ENCODE measurements around the gene TMEM117.

Gene TMEM117

DNA sequence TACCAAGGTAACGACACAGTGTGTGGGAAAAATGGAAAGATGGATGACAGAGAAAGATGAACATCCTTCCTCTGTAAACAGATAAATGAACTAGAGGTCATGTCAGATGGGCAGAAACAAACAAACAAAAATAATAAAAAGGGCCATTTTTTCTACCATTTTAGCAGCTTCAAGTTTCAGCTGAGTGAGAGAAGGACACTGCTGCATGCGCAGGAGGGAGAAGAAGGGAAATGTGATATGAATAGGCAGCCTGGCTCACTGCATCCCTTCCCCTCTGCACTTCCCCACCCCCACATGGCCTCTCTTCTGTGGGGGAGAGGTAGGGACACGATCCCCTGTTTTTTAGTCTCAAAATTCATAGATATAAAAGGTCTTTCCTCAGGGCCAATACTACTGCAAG is 548.3 kb downstream of the TMEM117 start:
- Mint-ChIP-seq H3K9me3 (no peaks in the 10 kb centered on the region), H3K4me3 (no peak overlapping the region), H3K4me1 (ENCODE audit: low read depth in 2 of 2) (no peaks in the 10 kb centered on the region), H3K27me3 (no peaks in the 10 kb centered on the region), H3K36me3 (ENCODE audit: insufficient read depth) (no peaks in the 10 kb centered on the region), H3K27ac (no peak overlapping the region)
- ATAC-seq (replicated peaks) = no peak
- DNase-seq = no peak

DNA sequence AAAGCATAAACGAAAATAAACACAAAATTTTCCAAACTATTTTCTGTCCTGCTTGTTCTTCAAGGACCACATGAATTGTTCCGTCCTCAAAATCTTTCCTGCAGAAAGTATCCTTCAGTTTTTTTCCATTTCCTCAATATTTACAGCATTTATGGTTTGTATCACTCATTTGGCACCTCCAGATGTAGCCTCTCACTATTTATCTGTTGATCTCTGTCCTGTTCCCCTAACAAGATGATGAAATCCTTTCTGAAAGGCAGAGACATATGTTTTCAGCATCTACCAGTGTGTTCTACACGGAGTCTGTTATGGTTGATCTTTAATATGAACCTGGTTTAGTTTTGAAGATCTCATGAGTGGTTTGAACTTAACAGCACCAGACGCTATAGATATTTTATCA is 550.1 kb downstream of the TMEM117 start:
- Mint-ChIP-seq H3K9me3 (no peaks in the 10 kb centered on the region), H3K4me1 (ENCODE audit: low read depth in 2 of 2) (no peaks in the 10 kb centered on the region), H3K27ac (no peak overlapping the region), H3K36me3 (ENCODE audit: insufficient read depth) (no peaks in the 10 kb centered on the region), H3K4me3 (no peak overlapping the region), H3K27me3 (no peaks in the 10 kb centered on the region)
- no peak for DNase-seq
- ATAC-seq (replicated peaks) = no peak

DNA sequence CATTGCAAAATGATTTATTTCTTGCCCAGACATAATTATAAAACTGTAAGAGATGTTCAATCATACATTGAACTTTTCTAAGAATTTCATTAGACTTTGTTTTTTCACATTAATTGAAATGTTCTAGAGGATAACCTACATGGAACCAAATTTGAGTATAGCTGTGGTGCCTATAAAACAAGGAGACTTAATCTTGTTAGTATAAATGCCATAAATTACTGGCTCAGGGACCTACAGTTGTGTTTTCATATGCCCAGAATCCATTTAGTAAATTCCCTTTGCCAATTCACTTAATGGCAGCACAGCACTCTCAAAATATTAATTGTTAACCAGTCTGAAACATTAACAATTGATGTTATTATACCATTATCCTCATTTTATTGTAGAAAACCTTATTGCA is 551.7 kb downstream of the TMEM117 start:
- H3K4me1 Mint-ChIP-seq (ENCODE audit: low read depth in 2 of 2) = no peaks in the 10 kb centered on the region
- ATAC-seq (replicated peaks) = no peak
- no peaks in the 10 kb centered on the region for H3K27me3 Mint-ChIP-seq
- H3K4me3 Mint-ChIP-seq = no peak overlapping the region
- no peak overlapping the region for H3K27ac Mint-ChIP-seq
- H3K9me3 Mint-ChIP-seq = no peaks in the 10 kb centered on the region
- H3K36me3 Mint-ChIP-seq (ENCODE audit: insufficient read depth) = no peaks in the 10 kb centered on the region
- no peak for DNase-seq

DNA sequence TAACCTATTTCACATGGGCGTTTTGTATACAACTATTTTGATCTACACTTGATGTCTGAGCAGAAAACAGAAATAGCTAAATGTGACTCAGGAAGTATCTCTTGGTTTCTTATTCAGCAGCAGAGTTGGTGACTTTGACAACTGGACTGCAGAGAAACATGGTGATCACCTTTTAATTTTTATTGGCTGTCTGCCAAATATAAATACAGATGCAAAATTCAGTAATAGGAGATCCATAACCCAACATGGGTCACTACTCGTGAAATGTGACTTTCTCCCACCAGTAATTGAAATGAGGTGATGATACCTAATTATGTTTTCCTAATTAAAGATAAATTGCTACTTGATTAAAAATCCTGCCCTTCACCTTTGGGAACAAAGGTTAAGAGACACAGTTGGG is 553.2 kb downstream of the TMEM117 start:
- no peaks in the 10 kb centered on the region for H3K36me3 Mint-ChIP-seq (ENCODE audit: insufficient read depth)
- no peak overlapping the region for H3K27ac Mint-ChIP-seq
- ATAC-seq (replicated peaks) (no peak), DNase-seq (no peak)
- H3K4me1 Mint-ChIP-seq (ENCODE audit: low read depth in 2 of 2) = no peaks in the 10 kb centered on the region
- H3K4me3 Mint-ChIP-seq = no peak overlapping the region
- H3K9me3 Mint-ChIP-seq = no peaks in the 10 kb centered on the region
- H3K27me3 Mint-ChIP-seq = no peaks in the 10 kb centered on the region

DNA sequence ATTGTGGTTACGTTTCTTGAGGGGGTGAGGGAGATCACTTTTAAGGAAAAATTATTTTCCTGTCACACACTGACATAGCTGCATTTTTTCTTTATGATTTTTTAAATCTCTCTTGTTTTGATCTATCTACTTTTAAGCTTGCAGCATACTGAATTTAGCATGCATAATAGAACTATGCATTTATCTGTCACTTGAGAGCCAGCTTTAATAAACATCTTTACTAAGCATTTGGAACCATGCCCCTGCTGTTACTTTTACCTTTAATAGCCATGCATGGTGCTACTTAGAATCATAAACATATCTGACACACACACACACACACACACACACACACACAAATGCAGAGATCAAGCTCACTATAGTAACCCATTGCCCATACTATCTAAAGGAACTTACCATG is 554.0 kb downstream of the TMEM117 start:
- Mint-ChIP-seq H3K36me3 (ENCODE audit: insufficient read depth) (no peaks in the 10 kb centered on the region), H3K27me3 (no peaks in the 10 kb centered on the region), H3K4me3 (no peak overlapping the region), H3K4me1 (ENCODE audit: low read depth in 2 of 2) (no peaks in the 10 kb centered on the region), H3K27ac (no peak overlapping the region), H3K9me3 (no peaks in the 10 kb centered on the region)
- no peak for ATAC-seq (replicated peaks)
- DNase-seq = no peak

DNA sequence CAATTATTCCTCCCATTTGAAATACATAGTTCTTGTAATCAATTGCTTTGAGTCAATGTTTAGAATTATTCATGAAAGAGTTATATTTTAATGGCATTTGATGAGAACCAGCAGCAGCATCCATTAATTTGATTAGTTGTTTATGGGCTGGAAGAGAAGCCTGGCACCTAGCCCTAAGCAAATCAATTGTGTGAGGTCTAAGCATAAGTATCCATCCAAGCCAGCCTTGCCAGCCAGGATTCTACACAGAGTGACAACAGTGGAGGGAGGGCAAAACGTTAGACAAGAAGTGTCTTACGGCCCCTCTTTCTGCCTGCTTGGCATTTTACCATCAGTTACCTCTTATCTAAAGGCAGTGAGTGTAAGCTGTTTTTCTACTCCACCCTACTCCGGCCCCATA is 561.8 kb downstream of the TMEM117 start:
- no peak overlapping the region for H3K4me3 Mint-ChIP-seq
- ATAC-seq (replicated peaks) (no peak), DNase-seq (no peak)
- peaks cover 0 to 4% of the 10 kb centered on the region in 2 donors for H3K27me3 Mint-ChIP-seq
- no peaks in the 10 kb centered on the region for H3K9me3 Mint-ChIP-seq
- peaks cover 4% of the 10 kb centered on the region for H3K36me3 Mint-ChIP-seq (ENCODE audit: insufficient read depth)
- H3K27ac Mint-ChIP-seq = no peak overlapping the region
- no peaks in the 10 kb centered on the region for H3K4me1 Mint-ChIP-seq (ENCODE audit: low read depth in 2 of 2)

DNA sequence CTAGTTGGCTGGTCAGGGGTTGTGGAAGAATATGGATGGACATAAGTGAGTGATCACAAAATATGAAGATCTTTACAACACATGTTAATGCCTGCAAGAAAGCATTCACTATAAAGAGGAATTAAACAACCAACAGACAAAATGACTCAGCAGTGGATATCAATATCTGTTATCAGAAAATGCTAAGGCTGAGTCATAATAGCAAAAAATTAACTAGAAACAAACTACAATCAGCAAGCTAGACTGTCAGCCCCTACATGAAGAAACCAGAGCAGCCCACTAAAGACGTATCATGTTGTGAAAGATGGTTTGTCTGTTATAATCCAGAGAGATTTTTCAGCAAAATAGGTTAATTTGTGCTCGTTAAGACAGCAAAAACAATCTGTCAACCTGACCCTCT is 567.3 kb downstream of the TMEM117 start:
- peaks cover 11 to 25% of the 10 kb centered on the region in 2 donors for H3K27me3 Mint-ChIP-seq
- H3K27ac Mint-ChIP-seq = no peak overlapping the region
- H3K36me3 Mint-ChIP-seq (ENCODE audit: insufficient read depth) = peaks cover 4% of the 10 kb centered on the region
- H3K4me1 Mint-ChIP-seq (ENCODE audit: low read depth in 2 of 2) = no peaks in the 10 kb centered on the region
- DNase-seq = no peak
- H3K9me3 Mint-ChIP-seq = peaks cover 0 to 5% of the 10 kb centered on the region in 2 donors
- ATAC-seq (replicated peaks) = no peak
- H3K4me3 Mint-ChIP-seq = no peak overlapping the region

DNA sequence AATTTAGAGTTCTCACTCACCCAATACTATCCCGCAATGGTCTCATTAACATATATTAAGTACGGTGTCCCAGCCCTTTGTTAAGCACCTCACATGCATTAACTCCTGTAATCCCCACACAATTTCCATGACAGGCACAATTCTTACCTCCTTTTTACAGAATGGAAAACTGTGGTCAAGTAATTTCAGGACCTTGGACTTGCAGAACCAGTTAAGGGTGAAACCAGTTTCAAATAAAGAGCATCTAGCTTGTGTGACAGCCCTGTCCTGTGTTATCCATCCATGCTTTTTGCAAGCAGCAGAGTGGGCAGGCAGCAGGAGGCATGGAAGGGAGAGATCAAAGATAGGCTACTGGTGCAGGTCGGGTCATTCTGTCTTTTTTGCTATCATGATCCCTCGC is 569.4 kb downstream of the TMEM117 start:
- DNase-seq = no peak
- H3K4me3 Mint-ChIP-seq = no peak overlapping the region
- H3K27ac Mint-ChIP-seq = no peak overlapping the region
- ATAC-seq (replicated peaks) = no peak
- H3K36me3 Mint-ChIP-seq (ENCODE audit: insufficient read depth) = no peaks in the 10 kb centered on the region
- H3K4me1 Mint-ChIP-seq (ENCODE audit: low read depth in 2 of 2) = no peaks in the 10 kb centered on the region
- H3K27me3 Mint-ChIP-seq = peaks cover 16 to 32% of the 10 kb centered on the region in 2 donors
- peaks cover 0 to 8% of the 10 kb centered on the region in 2 donors for H3K9me3 Mint-ChIP-seq

DNA sequence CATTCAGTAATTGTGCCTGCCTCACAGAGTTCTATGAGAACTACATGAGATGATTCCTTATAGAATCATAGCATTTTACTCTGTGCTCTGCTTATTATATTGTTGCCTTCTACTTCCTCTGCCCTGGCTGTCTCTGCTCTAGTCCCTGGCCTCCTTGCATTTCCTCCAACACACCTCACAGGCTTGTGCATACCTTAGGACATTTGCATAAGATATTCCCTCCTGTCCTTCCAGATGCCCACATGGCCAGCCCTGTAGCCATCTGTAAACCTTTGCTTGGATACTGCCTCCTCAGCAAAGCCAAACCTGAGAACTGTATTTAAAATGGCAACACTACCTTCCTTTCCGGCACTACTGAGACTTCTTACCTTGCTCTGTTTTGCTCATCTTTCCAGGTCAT is 586.7 kb downstream of the TMEM117 start:
- ATAC-seq (replicated peaks) (no peak), DNase-seq (no peak)
- H3K27me3 Mint-ChIP-seq = peaks cover 7 to 24% of the 10 kb centered on the region in 2 donors
- no peaks in the 10 kb centered on the region for H3K36me3 Mint-ChIP-seq (ENCODE audit: insufficient read depth)
- no peak overlapping the region for H3K27ac Mint-ChIP-seq
- H3K4me3 Mint-ChIP-seq = no peak overlapping the region
- H3K4me1 Mint-ChIP-seq (ENCODE audit: low read depth in 2 of 2) = no peaks in the 10 kb centered on the region
- H3K9me3 Mint-ChIP-seq = no peaks in the 10 kb centered on the region

DNA sequence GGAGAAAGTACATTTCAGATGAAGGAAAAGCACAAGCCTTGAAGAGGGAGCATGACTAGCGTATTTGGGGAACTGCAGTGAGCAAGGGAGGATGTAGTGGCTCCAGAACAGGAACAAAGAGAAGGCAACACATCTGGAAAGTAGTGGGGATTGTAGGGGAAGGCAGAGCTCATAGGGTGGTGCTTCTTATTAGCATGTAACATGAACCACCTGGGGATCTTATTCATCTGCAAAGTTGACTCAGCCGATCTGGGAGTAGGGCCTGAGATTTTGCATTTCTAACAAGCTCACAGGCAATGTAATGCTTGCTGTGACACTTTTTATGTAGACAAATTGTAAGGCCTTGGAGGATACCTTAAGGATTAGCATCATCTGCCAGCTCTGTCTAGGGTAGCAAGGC is 592.9 kb downstream of the TMEM117 start:
- Mint-ChIP-seq H3K4me3 (no peak overlapping the region), H3K4me1 (ENCODE audit: low read depth in 2 of 2) (no peaks in the 10 kb centered on the region), H3K27me3 (no peaks in the 10 kb centered on the region), H3K27ac (no peak overlapping the region), H3K9me3 (no peaks in the 10 kb centered on the region), H3K36me3 (ENCODE audit: insufficient read depth) (no peaks in the 10 kb centered on the region)
- DNase-seq = no peak
- ATAC-seq (replicated peaks) = no peak

DNA sequence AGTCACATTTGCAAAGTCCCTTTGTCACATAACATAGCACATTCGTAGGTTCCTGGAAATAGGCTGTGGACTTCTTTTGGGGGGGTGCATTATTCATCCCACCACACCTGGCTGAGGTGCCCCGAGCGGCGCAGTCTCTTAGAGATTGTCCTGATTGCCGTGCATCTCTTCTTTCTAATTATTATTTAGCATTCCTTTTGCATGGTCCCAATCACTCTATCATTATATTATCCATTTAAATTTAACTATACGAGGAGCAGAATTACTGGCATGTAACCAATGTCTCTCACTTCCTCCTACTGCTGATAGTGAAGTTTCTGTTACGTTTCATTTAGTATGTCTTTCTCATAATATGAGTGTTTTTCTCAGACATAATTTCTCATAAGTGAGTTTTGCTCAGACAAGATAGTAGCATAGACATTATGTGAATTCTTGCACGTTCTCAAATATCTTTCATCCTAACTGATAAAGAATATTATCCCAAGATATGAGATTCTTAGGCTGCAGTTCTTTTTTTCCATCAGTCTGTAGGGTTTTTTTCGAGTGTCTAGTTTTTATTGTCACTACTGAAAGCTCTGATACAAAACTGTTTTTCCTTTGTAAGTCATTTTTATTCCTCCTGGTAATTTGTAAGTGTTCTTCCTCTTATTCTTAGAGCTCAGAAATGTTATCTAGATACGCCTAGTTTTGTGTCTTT is 595.9 kb downstream of the TMEM117 start:
- Mint-ChIP-seq H3K9me3 (no peaks in the 10 kb centered on the region), H3K27me3 (peaks cover 5 to 9% of the 10 kb centered on the region in 2 donors), H3K27ac (no peak overlapping the region), H3K36me3 (ENCODE audit: insufficient read depth) (no peaks in the 10 kb centered on the region), H3K4me3 (no peak overlapping the region), H3K4me1 (ENCODE audit: low read depth in 2 of 2) (no peaks in the 10 kb centered on the region)
- DNase-seq = no peak
- ATAC-seq (replicated peaks) = no peak

DNA sequence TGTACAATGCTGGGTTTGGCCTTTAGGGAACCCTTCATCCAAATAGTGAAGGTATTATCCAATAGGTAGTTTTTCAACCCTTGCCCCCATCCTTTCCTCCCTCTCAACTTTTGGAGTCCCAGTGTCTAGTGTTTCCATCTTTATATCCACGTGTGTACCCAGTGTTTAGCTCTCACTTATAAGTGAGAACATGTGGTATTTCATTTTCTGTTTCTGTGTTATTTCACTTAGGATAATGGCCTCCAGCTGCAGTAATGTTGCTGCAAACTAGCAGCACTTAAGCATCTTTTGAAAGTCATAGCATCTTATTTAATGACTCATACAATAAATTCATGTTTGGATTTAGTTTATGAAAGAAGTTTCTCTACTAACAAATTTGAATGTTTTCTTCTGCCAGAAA is 597.8 kb downstream of the TMEM117 start:
- DNase-seq (no peak), ATAC-seq (replicated peaks) (no peak)
- H3K9me3 Mint-ChIP-seq = no peaks in the 10 kb centered on the region
- H3K4me3 Mint-ChIP-seq = no peak overlapping the region
- no peak overlapping the region for H3K27ac Mint-ChIP-seq
- no peaks in the 10 kb centered on the region for H3K4me1 Mint-ChIP-seq (ENCODE audit: low read depth in 2 of 2)
- H3K36me3 Mint-ChIP-seq (ENCODE audit: insufficient read depth) = no peaks in the 10 kb centered on the region
- peaks cover 5 to 9% of the 10 kb centered on the region in 2 donors for H3K27me3 Mint-ChIP-seq

DNA sequence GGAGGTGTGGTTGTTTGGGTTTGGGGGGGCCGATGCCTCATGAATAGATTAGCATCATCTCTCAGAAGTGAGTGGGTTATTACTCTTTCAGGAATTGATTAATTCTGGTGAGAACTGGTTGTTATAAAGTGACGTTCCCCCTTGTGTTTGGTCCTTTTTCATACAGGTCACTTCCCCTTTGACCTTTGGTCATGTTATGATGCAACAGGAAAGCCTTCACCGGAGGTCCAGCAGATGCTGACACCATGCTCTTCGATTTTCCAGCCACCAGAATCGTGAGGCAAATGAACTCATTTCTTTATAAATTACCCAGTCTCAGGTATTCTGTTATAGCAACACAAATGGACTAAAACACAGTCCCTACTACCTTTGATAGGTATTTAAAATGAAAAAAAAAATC is 600.9 kb downstream of the TMEM117 start:
- Mint-ChIP-seq H3K27ac (no peak overlapping the region), H3K27me3 (peaks cover 5 to 9% of the 10 kb centered on the region in 2 donors), H3K9me3 (no peaks in the 10 kb centered on the region), H3K4me1 (ENCODE audit: low read depth in 2 of 2) (no peaks in the 10 kb centered on the region), H3K4me3 (no peak overlapping the region), H3K36me3 (ENCODE audit: insufficient read depth) (no peaks in the 10 kb centered on the region)
- ATAC-seq (replicated peaks) = no peak
- no peak for DNase-seq

Data from effector memory CD8-positive, alpha-beta T cell (primary cell).